ENCODE results near the gene AARS2.

The AARS2 gene

GRCh38 chr6:44291841-44292240 is 21.3 kb downstream of the AARS2 start:
- DNase-seq (ENCODE audit: low read depth), result no peak
- no peak overlapping the region for H3K4me3 ChIP-seq (ENCODE audit: low read depth, low read length)
- TF ChIP-seq CTCF (conservative IDR thresholded peaks at IDR 0.05; ENCODE audit: low read depth, low read length), result no peak

DNA sequence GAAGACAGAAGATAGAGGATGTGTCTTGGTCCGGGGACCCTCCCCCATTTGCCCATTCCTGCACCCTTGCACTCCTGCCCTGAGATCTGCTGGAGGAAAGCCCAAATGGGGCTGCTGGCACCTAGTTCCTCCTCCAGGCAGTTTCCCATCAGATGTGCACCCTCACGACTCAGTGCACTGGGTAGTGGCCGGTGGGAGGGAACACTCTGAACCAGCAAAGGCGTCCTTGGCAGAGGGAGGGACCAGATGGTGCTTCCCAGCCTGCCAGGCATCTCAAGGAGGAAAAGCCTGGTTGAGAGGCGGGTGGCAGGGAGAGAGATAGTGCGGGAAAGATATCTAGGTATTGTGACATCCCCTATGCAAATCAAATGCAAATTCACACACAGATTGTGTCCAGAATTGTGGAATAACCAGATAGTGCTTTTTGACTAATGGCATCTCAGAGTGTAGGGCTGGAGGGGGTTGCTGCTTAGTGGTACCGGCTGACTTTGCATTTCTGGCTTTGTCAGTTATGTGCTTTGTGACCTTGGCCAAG is 23.4 kb downstream of the AARS2 start:
- DNase-seq (ENCODE audit: low read depth), result no peak
- TF ChIP-seq CTCF (conservative IDR thresholded peaks at IDR 0.05; ENCODE audit: low read depth, low read length), result no peak
- no peak overlapping the region for H3K4me3 ChIP-seq (ENCODE audit: low read depth, low read length)

- DNase-seq (ENCODE audit: low read depth), result no peak
- no peak for TF ChIP-seq CTCF (conservative IDR thresholded peaks at IDR 0.05; ENCODE audit: low read depth, low read length)
- no peak overlapping the region for H3K4me3 ChIP-seq (ENCODE audit: low read depth, low read length)
These were observed 26.4 kb downstream of the AARS2 start for GRCh38 chr6:44286747-44287146.

GRCh38 chr6:44286285-44286565 is 26.9 kb downstream of the AARS2 start:
- no peak overlapping the region for H3K4me3 ChIP-seq (ENCODE audit: low read depth, low read length)
- no peak for DNase-seq (ENCODE audit: low read depth)
- no peak for TF ChIP-seq CTCF (conservative IDR thresholded peaks at IDR 0.05; ENCODE audit: low read depth, low read length)

DNA sequence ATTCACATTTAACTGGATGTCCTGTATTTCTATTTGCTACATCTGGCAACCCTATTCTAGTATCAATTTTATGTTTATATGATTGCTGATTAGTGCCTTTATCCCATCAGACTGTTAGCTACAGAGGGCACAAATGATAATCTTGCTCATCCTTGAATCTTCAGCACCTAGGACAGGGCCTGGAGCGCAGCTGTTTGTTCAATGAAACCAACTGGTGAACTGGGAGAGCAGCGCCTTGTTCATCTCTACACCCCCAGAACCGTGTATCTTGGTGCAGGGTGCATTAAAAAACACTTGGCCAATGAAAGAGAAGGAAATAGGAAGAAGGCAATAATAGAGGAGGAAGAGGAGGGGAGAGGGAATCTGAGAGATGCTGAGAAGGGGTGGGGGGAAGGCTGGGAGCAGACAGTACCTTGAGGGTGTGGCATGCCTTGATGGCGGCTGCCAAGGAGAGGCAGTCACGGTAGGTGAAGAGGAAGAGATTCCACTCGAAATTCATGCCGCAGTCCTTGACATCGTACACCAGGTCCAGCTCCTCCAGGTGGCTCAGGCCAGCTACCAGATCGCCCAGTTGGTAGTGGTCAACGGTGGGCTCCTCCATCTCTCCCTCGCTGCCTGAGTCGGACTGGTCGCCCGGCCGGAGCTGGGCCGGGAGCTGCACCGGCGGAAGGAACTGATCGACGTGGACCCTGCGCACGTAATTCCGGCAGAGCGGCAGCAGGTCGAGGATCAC is 27.4 kb downstream of the AARS2 start:
- no peak overlapping the region for H3K4me3 ChIP-seq (ENCODE audit: low read depth, low read length)
- peak; percentile 51 for DNase-seq (ENCODE audit: low read depth)
- no peak for TF ChIP-seq CTCF (conservative IDR thresholded peaks at IDR 0.05; ENCODE audit: low read depth, low read length)

DNA sequence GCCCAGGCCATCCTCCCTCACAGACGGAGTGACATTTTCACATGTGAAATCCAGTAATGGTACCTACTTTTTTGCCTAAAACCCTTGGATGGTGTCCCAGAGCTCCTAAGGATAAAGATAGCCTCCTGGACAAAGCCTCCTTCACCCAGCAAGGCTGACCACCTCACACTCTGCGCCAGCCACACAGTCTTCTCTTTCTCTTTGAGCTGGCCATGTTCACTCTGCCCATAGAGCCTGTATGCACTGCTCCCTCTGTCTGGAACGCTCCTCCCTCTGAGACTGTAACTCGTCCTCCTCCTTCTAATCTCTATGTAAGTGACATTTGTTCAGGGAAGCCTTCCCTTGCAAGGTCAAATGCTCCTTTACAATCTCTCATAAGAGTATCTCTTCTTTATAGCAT is 28.3 kb downstream of the AARS2 start:
- no peak overlapping the region for H3K4me3 ChIP-seq (ENCODE audit: low read depth, low read length)
- TF ChIP-seq CTCF (conservative IDR thresholded peaks at IDR 0.05; ENCODE audit: low read depth, low read length), result no peak
- DNase-seq (ENCODE audit: low read depth), result no peak

- DNase-seq (ENCODE audit: low read depth), result no peak
- no peak for TF ChIP-seq CTCF (conservative IDR thresholded peaks at IDR 0.05; ENCODE audit: low read depth, low read length)
- H3K4me3 ChIP-seq (ENCODE audit: low read depth, low read length), result no peak overlapping the region
These were observed 29.0 kb downstream of the AARS2 start for GRCh38 chr6:44284121-44284520.

Data from choroid plexus epithelial cell (primary cell).